Adipose tissue (tissue), 3 donors: ENCODE measurements around the gene PRH1. TPM values are rescaled to one million over a fixed set of nuclear protein-coding genes. Genes with fewer than 3 reads are reported as not detected.

Experiments
- H3K27ac ChIP-seq: one replicate; pipeline ENCODE4 v1.5.1; 2013; ENCODE audit warnings: low read depth, low read length
- WGBS, 3 donors: extraction: QIAGEN DNeasy Blood & Tissue Kit; methylation state at CpG; one replicate each; pipeline ENCODE4 v1.1.7; 2013; 5-methylcytosine and 5-hydroxymethylcytosine counted together
- polyA plus RNA-seq, 3 donors: library from polyadenylated mRNA; stranded (reverse); fragments of 200-250 nt; gene quantifications; one replicate each; pipeline ENCODE4 v1.2.3, GENCODE V29; 2013
- donor health status: healthy with polysubstance abuse.
- donor health status: Bipolar disorder and iron deficiency.
- donor health status: healthy.

Gene PRH1
- polyA plus RNA-seq, 3 donors = 0.79 to 1.3 (median 1.2) TPM

GRCh38 chr12:10851243-10851858 is 32.7 kb downstream of the PRH1 start:
- WGBS, 3 donors = 92 to 96% (median 92%) methylated on average over 4 of the region's 4 CpGs
- H3K27ac ChIP-seq = no peak overlapping the region

- H3K27ac ChIP-seq = no peak within 1 kb of the TSS
- 80 to 93% (median 89%) methylated on average over 4 of the region's 4 CpGs for WGBS, 3 donors
These were observed 34.6 kb downstream of the PRH1 start, which contains the start of gene PRR4 for GRCh38 chr12:10849425-10849878. TSS of gene PRR4 (minus strand) at chr12:10849475. CDS start at chr12:10849437, 38 bp downstream.

DNA sequence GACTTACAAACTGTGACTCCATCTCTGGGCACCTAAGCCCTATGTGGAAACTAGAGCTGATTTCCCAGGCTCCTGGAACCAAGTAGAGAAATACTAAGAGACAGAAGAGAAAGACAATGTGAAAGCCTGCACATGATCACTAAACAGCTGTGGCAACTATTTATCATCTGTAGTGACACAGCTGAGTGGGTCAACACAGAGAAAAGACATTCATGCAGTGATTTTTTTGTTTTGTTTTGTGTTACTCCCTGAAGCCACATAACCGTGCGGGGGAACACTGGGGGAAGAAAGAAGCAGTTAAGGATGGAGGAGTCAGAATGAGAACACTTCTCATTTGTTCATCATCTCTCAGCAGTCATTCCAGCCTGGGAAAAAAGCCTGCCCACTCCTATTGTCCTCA is 36.3 kb downstream of the PRH1 start:
- WGBS, 3 donors = 36 to 51% (median 42%) methylated on average over 2 of the region's 2 CpGs
- no peak overlapping the region for H3K27ac ChIP-seq

GRCh38 chr12:10842862-10843261 is 41.2 kb downstream of the PRH1 start:
- WGBS, 3 donors = 93 to 98% (median 97%) methylated on average over 2 of the region's 2 CpGs
- no peak overlapping the region for H3K27ac ChIP-seq

DNA sequence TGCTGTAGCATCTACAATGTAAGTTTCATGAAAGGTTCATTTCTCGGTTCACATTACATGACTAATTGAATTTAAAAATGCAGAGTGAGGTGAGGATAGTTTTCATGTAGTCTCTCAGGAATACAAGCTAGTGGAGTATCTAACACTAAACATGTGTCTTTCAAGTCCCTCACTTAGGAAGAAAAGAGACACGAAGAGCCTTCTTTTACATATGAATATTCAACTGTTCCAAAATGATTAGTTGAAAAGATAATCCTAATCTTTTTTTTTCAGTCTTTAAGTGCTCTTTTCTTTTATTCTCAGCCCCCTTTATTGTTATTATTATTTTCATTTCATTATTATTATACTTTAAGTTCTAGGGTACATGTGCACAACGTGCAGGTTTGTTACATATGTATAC is 45.6 kb downstream of the PRH1 start:
- 89 to 95% (median 93%) methylated on average over 3 of the region's 3 CpGs for WGBS, 3 donors

More for the DNA sequence above, 45.6 kb downstream of the PRH1 start:
- H3K27ac ChIP-seq = no peak overlapping the region

Other genes with a start within 250 kb of the PRH1 start
- gene STYK1, start 210.2 kb downstream of the PRH1 start, polyA plus RNA-seq = under 1 TPM in 2 of 3 donors, not detected in 1; 0.05 to 0.86 TPM
- gene YBX3, start 160.9 kb downstream of the PRH1 start, polyA plus RNA-seq = 100 to 1,000 TPM; 398 to 461 (median 424) TPM
- gene TAS2R7, start 81.6 kb downstream of the PRH1 start, polyA plus RNA-seq = not detected
- gene TAS2R8, start 77.0 kb downstream of the PRH1 start, polyA plus RNA-seq = not detected
- gene TAS2R9, start 74.1 kb downstream of the PRH1 start, polyA plus RNA-seq = under 1 TPM in 1 of 3 donors, not detected in 2; 0.90 TPM
- under 1 TPM in 1 of 3 donors, not detected in 2; 0.07 TPM for gene TAS2R10, start 57.9 kb downstream of the PRH1 start, polyA plus RNA-seq
- gene PRR4, start 34.8 kb downstream of the PRH1 start, polyA plus RNA-seq = 1 to 10 TPM in 2 of 3 donors, under 1 TPM in 1; 0.59 to 5.5 (median 1.0) TPM
- not detected for gene TAS2R13, start 25.3 kb upstream of the PRH1 start, polyA plus RNA-seq
- not detected for gene PRH2, start 45.0 kb upstream of the PRH1 start, polyA plus RNA-seq
- gene TAS2R14, start 55.0 kb upstream of the PRH1 start, polyA plus RNA-seq = under 1 TPM in 2 of 3 donors, not detected in 1; 0.28 to 0.46 TPM
- under 1 TPM in 2 of 3 donors, not detected in 1; 0.06 to 0.67 TPM for gene TAS2R50, start 102.7 kb upstream of the PRH1 start, polyA plus RNA-seq
- gene TAS2R20, start 114.0 kb upstream of the PRH1 start, polyA plus RNA-seq = under 1 TPM in 2 of 3 donors, not detected in 1; 0.09 to 0.28 TPM
- under 1 TPM in 1 of 3 donors, not detected in 2; 0.14 TPM for gene TAS2R19, start 138.4 kb upstream of the PRH1 start, polyA plus RNA-seq
- under 1 TPM; 0.06 to 0.67 (median 0.12) TPM for gene TAS2R31, start 147.2 kb upstream of the PRH1 start, polyA plus RNA-seq
- not detected for gene TAS2R46, start 178.0 kb upstream of the PRH1 start, polyA plus RNA-seq
- not detected for gene TAS2R43, start 208.1 kb upstream of the PRH1 start, polyA plus RNA-seq